H1 (cell line): ENCODE measurements around the gene CACNA1B. TPM values are rescaled to one million over a fixed set of nuclear protein-coding genes. Genes with fewer than 3 reads are reported as not detected.

Experiments used
- KDM4A ChIP-seq: IDR thresholded peaks from one replicate; pipeline ENCODE4 v1.7.1; 2012; ENCODE audit warnings: low read depth, mild to moderate bottlenecking, moderate library complexity, low read length, inconsistent platforms; ENCODE audit not compliant: severe bottlenecking
- KDM5A ChIP-seq: fragments of 200-600 bp; IDR thresholded peaks from 2 replicates; pipeline ENCODE4 v1.7.1; 2012; ENCODE audit warnings: mild to moderate bottlenecking, low read length, inconsistent platforms, mixed read lengths
- RAD21 ChIP-seq, 2 experiments: IDR thresholded peaks in 1 of 2; conservative IDR thresholded peaks in 1 of 2; 2 replicates each; pipeline ENCODE4 v1.6.1; 2011; ENCODE audit warnings: low read depth in 2 of 2, low read length in 2 of 2, improper control_type of control experiment in 1 of 2, inconsistent platforms in 1 of 2, mild to moderate bottlenecking in 1 of 2, moderate library complexity in 1 of 2
- RXRA ChIP-seq: IDR thresholded peaks from 2 replicates; pipeline ENCODE4 v1.6.1; 2011; ENCODE audit warnings: low read depth, mild to moderate bottlenecking, low read length, moderate library complexity; ENCODE audit not compliant: insufficient read depth
- SIRT6 ChIP-seq: IDR thresholded peaks from one replicate; pipeline ENCODE4 v1.7.1; 2012; ENCODE audit warnings: low read length, inconsistent platforms
- SP2 ChIP-seq: IDR thresholded peaks from 2 replicates; pipeline ENCODE4 v1.6.1; 2012; ENCODE audit warnings: mild to moderate bottlenecking, low read length, inconsistent platforms
- TEAD4 ChIP-seq: IDR thresholded peaks from 2 replicates; pipeline ENCODE4 v1.6.1; 2012; ENCODE audit warnings: low read depth, low read length, inconsistent platforms, mixed read lengths
- YY1 ChIP-seq: IDR thresholded peaks from 2 replicates; pipeline ENCODE4 v1.6.1; 2011; ENCODE audit warnings: low read depth, mild to moderate bottlenecking, low read length
- polyA plus RNA-seq, 7 experiments: library from polyadenylated mRNA; depleted of rRNA in 3 of 7; stranded (reverse) in 5 of 7; unstranded in 2 of 7; fragments of >200 nt in 5 of 7; fragments of 200-250 nt in 2 of 7; gene quantifications; 1 replicate in 5 of 7; 2 replicates in 1 of 7; 4 replicates in 1 of 7; pipeline versions ENCODE4 v1.2.1 to v1.2.3, GENCODE V29; 2011 to 2013; ENCODE audit warnings: missing spikeins in 2 of 7, mixed read lengths in 2 of 7
- total RNA-seq: library from RNA; stranded (reverse); fragmentation: NEBNext Ultra II Directional; extraction: Animal tissue kit (Norgen Biotek cat#: 25700); gene quantifications from 2 replicates; pipeline ENCODE4 v1.2.1, GENCODE V29; 2021

CACNA1B gene
- total and polyA plus RNA-seq, 2 of the 8 experiments (the other 6 are each of a cell fraction or from before 2014, with no cell fraction given): 1.5 to 5.7 TPM

- no peak for TF ChIP-seq RXRA
- no peak for TF ChIP-seq SP2
- TF ChIP-seq KDM4A: no peak
- no peak for TF ChIP-seq TEAD4
- no peak for TF ChIP-seq KDM5A
- no peak for TF ChIP-seq RAD21 (IDR thresholded peaks at IDR 0.05 in 1 of 2, conservative IDR thresholded peaks at IDR 0.05 in 1 of 2; ENCODE audit: low read depth in 2 of 2, low read length in 2 of 2)
- TF ChIP-seq SIRT6: no peak
- no peak for TF ChIP-seq YY1
Measured at GRCh38 chr9:138043061-138043410, 165.5 kb downstream of the CACNA1B start (continued).
